HG03064 (cell line): ENCODE results near the gene HOXB3.

Experiments used
- ATAC-seq: cut with Tn5 transposase; IDR thresholded peaks from one replicate; pipeline ENCODE4 v1.9.1; 2021; ENCODE audit warnings: low read depth; ENCODE audit not compliant: unreplicated experiment

HOXB3 gene

DNA sequence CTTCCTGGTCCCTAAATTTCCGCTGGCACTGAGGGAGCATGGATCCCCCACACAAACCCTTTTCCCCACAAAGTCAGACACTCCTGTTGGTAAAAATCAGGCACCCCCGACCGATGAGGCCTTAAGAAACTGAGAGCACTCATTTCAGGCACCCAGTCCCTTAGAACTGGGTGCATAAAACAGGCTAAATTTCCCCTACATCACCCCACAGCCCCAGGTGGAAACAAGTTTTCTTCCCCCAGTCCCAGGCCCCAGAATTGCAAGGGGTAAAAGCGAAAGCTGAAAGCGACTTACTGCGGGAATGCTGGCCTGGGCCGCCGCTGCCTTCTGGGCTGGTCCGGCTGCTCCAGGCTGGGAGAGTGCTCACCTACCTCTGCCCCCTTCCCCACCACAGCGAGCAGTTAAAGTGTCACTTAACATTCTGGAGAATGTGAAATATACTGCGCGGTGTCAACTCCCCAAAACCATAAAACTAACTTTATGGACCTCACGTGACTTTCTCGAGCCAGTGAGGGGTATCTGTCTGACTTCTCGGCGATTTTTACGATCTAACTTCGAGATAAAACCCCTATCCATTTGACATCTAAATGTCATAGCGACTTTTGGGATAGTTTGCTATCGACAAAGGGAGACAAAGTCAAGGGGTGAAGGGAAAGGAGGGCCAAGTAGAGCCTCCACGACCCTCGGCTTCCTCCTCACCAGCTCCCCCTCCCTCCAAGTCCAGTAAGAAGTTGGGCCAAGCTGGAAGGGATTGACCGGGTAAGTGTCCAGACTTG, at the start of gene HOXB3:
TSS of gene HOXB3 (minus strand) at position 411 of the 776 bp plus-strand sequence. CDS start 37,767 bp downstream, outside the sequence.
- no peak for ATAC-seq

DNA sequence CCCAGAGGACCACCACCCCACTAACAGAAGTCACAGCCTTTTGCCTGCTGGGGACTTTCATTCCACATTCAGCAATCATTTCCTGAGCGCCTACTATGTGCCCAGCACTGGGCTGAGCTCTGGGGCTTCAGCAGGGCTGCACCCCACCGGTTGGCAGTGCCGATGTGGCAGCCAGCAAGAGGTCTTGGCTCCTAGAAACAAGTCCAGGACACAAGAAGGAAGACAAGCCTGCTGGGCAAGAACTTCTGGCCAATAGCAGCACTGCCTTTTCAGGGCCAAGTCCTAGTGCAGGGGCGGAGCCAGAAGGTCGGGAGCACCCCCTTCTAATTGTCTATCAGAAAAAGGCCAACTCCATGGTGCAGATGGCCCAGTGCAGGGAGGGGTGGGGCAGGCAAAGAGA, 49.1 kb upstream of the HOXB3 start:
- no peak for ATAC-seq

GRCh38 chr17:48637323-48638260, 47.6 kb upstream of the HOXB3 start:
- no peak for ATAC-seq

DNA sequence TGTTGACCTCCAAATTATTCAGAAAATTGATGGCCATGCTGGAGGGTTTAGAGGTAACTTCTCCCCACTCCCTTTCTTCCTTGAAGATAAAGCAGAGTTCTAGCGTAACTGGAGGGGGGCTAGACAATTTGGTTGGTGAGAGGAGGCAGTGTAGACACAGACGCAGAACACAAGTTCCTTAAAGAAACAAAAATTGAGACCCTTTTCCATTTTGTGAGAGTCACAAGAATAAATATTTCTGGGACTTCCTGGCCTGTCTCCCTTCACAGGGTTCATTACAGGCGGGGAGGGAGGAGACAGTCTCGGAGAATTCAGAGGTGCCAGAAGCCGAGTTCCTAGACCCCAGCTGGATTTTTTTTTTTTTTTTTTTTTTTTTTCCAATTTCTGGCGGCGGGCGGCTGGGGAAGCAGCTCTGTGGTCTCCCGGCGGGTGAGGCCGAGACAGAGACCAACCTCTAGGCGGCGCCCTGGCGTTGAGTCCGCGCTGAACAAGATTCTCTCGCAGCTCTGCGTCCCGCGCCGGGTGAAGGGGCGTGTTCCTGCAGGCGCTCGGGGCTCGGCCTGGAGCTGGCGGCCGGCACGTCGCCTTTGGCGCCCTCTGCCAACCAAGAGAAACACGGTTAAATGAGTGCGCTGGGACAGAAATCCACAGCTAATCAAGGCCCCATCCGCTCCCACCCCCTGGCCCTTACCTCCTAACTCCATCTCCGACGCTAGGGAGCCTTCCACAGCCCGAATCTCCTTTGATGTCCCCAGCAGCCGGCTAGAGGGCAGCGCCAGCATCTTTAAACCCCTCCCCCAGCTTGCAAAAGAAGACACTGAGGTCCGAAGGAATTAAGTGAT, 46.4 kb upstream of the HOXB3 start:
- no peak for ATAC-seq

DNA sequence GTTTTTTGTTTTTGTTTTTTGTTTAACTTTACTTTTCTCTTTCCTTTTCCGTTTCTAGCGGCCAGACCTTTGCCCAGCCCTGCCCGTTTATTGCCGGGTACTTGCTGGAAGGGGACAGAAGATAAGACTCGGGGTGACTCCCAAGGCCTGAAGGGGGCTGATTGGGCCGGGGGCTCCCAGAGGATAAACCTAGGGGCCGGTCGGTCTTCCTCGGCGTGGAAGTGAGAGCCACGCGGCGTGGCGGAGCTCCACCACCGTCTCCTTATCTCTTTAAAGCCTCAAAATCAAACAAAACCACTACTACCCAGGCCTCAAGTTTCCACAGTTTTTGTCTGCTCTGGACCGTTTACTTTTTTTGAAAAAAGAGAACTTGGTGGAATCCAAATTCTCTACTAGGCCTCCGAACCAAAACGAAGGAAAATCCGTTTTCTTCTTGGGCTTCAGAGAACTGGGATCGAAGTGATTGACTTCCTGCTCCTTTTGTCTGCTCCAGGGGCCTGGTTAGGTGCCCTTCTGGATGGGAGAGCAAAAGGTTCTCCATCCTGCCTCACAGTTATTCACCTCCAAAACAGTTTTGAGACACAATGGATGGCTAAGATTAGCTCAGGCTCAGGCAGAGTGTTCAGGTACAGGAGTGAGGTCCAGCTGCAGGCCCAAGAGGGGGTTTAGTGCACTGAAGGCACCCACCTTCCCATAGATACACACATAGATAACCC, 44.6 kb upstream of the HOXB3 start:
- ATAC-seq, result no peak

DNA sequence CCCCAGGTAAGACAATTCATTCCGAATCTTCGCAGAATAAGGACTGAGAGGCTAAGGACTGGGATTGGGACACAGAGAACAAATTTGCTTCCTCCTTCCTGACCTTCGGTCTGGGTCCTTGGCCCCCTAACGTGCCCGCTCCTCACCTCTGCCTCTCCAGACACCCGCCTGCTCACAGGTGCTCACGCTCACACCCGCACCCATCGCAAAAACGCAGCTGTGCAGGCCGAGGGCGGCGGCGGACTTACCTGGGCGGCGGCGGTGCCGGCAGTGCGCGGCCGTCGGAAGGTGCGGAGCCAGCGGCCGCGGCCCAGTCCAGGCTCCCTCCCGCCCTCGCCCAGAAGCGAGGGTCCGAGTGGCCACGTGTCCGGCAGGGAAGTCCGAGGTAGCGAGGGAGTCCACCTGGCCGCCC, 43.2 kb upstream of the HOXB3 start:
- ATAC-seq, result no peak

- ATAC-seq, result no peak
Measured at GRCh38 chr17:48632579-48633265, 42.7 kb upstream of the HOXB3 start.

DNA sequence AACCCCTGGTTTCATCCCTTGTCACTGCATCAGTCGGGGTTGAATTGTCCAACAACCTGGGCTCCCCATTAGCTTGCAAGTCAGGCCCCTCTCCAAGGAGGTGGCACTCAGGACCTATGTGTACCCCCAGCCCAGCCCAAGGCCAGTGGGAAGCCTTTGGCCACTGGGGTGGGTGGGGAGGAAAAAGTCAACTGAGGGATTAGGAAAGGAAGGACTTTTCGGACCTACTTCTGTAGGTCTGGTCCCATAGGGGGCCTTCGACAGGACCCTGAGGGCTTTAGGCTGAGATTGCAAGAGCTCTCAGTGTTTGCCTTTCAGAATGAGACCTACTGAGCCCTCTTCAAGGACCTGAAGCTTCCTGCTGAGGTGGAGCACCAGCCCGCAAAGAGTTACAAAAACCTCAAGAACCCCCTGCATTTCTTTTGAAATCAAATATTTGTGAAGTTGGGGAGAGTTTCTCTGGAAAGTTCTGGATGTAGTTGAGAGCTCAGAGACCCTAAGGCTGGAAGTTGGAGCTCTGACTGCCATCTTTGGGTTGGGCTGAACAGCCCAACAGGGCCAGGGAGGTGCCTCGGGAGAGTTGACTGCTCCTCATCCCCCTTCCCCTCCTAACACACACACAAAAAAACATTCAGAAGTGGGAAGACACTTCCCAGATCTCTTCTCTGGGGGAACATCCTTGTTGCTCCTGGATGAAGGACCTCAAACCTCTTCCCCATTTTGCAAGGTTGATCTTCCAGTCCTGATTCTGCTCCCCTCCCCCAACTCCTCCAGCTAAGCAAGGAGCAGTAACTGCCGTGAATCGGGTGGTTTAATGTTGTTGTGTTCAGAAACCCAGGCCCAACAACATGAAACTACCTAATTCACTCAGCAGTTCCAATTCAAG, 41.9 kb upstream of the HOXB3 start:
- no peak for ATAC-seq

GRCh38 chr17:48630925-48631692, 41.1 kb upstream of the HOXB3 start:
- ATAC-seq, result no peak

DNA sequence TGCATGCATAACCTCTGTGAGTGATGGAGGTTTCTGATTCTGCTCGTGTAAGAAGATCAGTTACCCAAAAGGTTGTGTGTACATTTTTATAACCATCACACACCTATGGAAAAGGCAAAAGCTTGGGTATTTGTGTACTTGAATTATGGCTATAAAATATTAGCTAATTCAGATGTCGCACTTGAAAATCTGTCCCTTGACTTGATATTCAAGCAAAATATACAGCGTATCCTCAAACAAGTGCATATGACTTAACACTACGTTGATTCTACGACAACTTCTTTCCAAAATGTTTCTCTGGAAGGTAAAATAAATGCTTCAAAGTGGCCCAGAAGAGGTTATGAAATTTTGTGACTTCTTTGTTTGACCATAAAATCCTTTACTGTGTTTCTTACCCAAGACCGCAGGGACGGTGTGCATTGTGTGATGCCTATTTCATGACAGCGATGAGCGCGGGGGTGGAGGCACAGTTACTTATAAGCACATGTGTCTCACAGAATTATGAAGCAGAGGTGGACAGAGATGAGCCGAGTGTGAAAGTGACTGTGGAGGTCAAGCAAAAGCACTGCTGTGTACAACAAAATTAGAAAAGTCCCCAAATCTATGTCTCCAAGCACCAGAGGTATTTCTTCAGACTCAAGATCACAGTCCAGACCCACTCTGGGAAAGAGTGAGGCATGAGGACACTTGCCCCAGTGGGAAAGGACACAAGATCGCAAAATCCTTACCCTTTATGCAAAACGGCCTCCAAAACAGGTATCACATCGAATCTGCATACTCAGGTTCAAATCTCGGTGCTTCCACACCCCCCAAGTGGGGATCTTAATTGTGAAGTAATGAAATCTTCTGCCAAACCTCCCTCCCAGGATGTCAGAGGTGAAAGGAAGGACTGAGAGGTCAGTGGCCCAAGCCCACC, 40.2 kb upstream of the HOXB3 start:
- ATAC-seq, result no peak

GRCh38 chr17:48629411-48629759, 39.3 kb upstream of the HOXB3 start:
- ATAC-seq, result no peak

GRCh38 chr17:48628649-48629410, 38.8 kb upstream of the HOXB3 start:
- no peak for ATAC-seq

DNA sequence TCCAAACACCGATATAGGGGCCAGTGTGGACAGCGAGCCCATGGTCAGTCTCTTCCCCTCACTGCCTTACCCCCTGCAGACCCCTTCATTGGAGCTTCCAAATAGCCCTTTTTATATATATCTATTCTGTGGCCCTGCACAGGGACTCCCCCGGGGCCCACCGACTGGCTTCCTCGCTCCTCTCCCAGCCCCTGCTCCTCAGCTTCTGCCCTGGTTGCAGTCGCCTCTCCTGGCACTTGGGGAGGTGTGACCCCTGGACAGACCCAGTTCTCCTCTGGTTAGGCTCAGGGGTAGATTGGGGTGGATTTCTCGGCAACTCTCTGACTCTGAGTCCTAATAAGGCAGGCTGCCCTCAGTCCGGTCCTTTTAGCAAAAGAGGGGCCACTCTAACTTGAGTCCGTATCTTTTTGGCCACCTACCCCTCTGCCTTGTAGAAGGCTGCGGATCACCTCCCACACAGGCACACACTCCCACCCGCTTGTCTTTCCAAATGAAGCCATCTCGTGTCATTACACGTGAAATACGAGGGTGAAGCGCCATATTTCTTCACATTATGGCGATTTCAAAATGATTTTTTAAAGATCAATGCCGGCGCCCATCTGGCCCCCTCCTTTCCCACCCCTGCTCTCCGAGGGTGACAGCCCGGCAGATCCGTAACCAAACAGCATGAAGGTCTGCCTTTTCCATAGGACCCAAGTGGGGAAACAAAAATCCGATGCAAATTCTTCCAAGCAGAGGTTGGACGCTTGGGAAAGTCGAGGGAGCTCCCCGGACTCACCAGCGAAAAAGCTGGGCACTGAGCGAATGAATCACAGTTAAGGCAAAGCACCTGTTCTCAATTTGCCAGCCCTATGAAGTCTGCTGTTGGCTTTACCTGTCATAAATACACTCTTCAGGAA, 37.8 kb upstream of the HOXB3 start:
- no peak for ATAC-seq

DNA sequence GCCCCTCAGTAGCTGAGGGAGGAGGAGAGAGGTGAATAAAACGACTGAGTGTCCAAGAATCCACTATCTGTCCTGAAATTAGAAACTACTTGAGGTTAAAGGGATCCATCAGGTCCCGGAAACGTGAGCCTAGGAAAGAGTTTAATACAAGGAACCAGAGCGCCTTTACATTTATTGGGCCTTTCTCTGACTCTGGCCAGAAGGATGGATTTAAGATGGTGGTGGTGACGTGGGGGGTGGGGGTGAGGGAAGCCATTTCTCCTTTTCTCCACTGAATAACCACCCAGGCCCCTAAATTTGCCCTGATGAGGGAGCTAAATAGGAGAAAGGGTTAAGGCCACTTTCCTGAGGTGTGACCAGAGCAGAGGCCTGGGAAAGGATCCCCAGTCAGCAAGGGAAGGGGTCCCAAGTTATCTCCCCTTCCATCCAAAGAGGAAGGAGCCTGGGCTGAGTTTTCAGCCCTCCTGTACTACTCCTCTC, 37.1 kb upstream of the HOXB3 start:
- no peak for ATAC-seq
